ENCODE data around the gene DMBT1.

GRCh38 chr10:122515588-122516231 is 44.8 kb upstream of the DMBT1 start:
- TF ChIP-seq CTCF (IDR thresholded peaks at IDR 0.05) (no peak), POLR2AphosphoS5 (IDR thresholded peaks at IDR 0.05) (no peak)
